Activated naive CD4-positive, alpha-beta T cell treated with anti-CD3 and anti-CD28 coated beads, Interleukin-2, amount 10 ng/mL, durations not matched to agents 7 days and 5 days (primary cell): ENCODE data around the gene MAOB.

Source experiments
- CTCF ChIA-PET: fragments of 350-600 bp; sonication (Branson Sonifier 250); formaldehyde crosslinking; loops from one replicate; lab custom pipeline; 2021; ENCODE audit warnings: antibody characterized with exemption; lab: Charles Lee
- DNase-seq: peaks from one replicate; pipeline ENCODE4 v3.0.0-alpha.2; 2020
- H3K27ac Mint-ChIP-seq: one replicate; pipeline ENCODE4 v1.8.0; 2021; ENCODE audit warnings: mild to moderate bottlenecking, moderate library complexity, mixed read lengths
- H3K27me3 Mint-ChIP-seq: one replicate; pipeline ENCODE4 v1.8.0; 2021; ENCODE audit warnings: mild to moderate bottlenecking, mixed read lengths
- H3K36me3 Mint-ChIP-seq: one replicate; pipeline ENCODE4 v1.8.0; 2021; ENCODE audit warnings: mixed read lengths
- H3K4me1 Mint-ChIP-seq: one replicate; pipeline ENCODE4 v1.8.0; 2021; ENCODE audit warnings: mixed read lengths
- H3K4me3 Mint-ChIP-seq: one replicate; pipeline ENCODE4 v1.8.0; 2021; ENCODE audit warnings: mild to moderate bottlenecking, moderate library complexity, mixed read lengths
- H3K9me3 Mint-ChIP-seq: one replicate; pipeline ENCODE4 v1.8.0; 2021; ENCODE audit warnings: mixed read lengths

Gene MAOB

GRCh38 chrX:43870758-43871419, 11.4 kb downstream of the MAOB start:
- Mint-ChIP-seq H3K4me1 (no peaks in the 10 kb centered on the region), H3K9me3 (no peaks in the 10 kb centered on the region), H3K27me3 (no peaks in the 10 kb centered on the region), H3K36me3 (no peaks in the 10 kb centered on the region), H3K4me3 (no peak overlapping the region), H3K27ac (no peak overlapping the region)
- no peak for DNase-seq
- CTCF ChIA-PET, result no interaction called here

DNA sequence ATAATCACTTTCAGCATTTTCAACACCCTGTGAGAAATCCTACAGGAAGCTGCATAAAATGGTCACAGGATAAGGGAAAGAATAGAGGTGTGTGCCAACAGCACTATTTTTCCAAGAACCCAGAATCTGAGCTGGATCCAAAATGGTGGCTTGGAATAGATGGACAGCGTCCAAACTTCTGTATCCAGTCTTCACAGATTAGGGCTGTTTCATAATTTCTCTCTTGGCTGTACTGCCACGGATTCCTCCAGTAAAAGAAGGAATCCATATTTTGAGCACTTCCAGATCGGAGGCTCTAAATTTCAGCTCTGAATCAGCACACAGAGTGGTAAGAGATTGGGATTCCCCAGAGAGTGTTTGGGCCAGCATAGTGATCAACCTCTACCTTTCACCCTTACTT, 12.2 kb downstream of the MAOB start:
- Mint-ChIP-seq H3K36me3 (no peaks in the 10 kb centered on the region), H3K4me1 (no peaks in the 10 kb centered on the region), H3K27ac (no peak overlapping the region), H3K9me3 (no peaks in the 10 kb centered on the region), H3K27me3 (no peaks in the 10 kb centered on the region), H3K4me3 (no peak overlapping the region)
- CTCF ChIA-PET, result no interaction called here
- no peak for DNase-seq

DNA sequence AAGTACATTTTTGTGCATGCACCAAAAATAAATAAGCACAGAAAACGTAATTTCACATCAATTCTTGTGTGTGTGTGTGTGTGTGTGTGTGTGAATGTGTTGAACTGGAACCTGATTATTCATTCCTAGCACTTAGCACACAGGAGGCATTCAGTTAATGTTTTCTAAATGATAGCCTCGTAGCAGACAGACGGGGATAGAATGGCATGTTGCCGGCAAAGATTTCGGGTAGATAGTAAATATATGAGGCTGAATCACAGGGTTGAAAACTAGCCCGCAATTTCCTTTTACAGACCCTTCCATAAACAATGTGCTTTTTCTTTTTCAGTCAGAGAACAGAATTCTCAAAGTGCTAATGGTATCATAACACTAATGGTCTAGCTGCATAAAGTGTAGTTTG, 13.5 kb downstream of the MAOB start:
- Mint-ChIP-seq H3K9me3 (no peaks in the 10 kb centered on the region), H3K4me1 (no peaks in the 10 kb centered on the region), H3K36me3 (no peaks in the 10 kb centered on the region), H3K27ac (no peak overlapping the region), H3K27me3 (no peaks in the 10 kb centered on the region), H3K4me3 (no peak overlapping the region)
- DNase-seq, result no peak
- CTCF ChIA-PET, result no interaction called here

GRCh38 chrX:43866423-43866822, 15.8 kb downstream of the MAOB start:
- no peak overlapping the region for H3K27ac Mint-ChIP-seq
- CTCF ChIA-PET, result no interaction called here
- no peaks in the 10 kb centered on the region for H3K9me3 Mint-ChIP-seq
- no peak for DNase-seq
- H3K36me3 Mint-ChIP-seq, result no peaks in the 10 kb centered on the region
- no peak overlapping the region for H3K4me3 Mint-ChIP-seq
- no peaks in the 10 kb centered on the region for H3K4me1 Mint-ChIP-seq
- no peaks in the 10 kb centered on the region for H3K27me3 Mint-ChIP-seq

GRCh38 chrX:43865791-43866190, 16.5 kb downstream of the MAOB start:
- Mint-ChIP-seq H3K27ac (no peak overlapping the region), H3K36me3 (no peaks in the 10 kb centered on the region), H3K27me3 (no peaks in the 10 kb centered on the region), H3K9me3 (no peaks in the 10 kb centered on the region), H3K4me3 (no peak overlapping the region), H3K4me1 (no peaks in the 10 kb centered on the region)
- CTCF ChIA-PET, result no interaction called here
- no peak for DNase-seq

GRCh38 chrX:43862434-43862833, 19.8 kb downstream of the MAOB start:
- no peak for DNase-seq
- Mint-ChIP-seq H3K36me3 (no peaks in the 10 kb centered on the region), H3K4me1 (no peaks in the 10 kb centered on the region), H3K9me3 (no peaks in the 10 kb centered on the region), H3K27ac (no peak overlapping the region), H3K4me3 (no peak overlapping the region), H3K27me3 (no peaks in the 10 kb centered on the region)
- CTCF ChIA-PET, result no interaction called here

GRCh38 chrX:43861750-43862149, 20.5 kb downstream of the MAOB start:
- no peak overlapping the region for H3K4me3 Mint-ChIP-seq
- no peaks in the 10 kb centered on the region for H3K4me1 Mint-ChIP-seq
- no peak for DNase-seq
- no peaks in the 10 kb centered on the region for H3K27me3 Mint-ChIP-seq
- H3K9me3 Mint-ChIP-seq, result no peaks in the 10 kb centered on the region
- H3K27ac Mint-ChIP-seq, result no peak overlapping the region
- CTCF ChIA-PET, result no interaction called here
- no peaks in the 10 kb centered on the region for H3K36me3 Mint-ChIP-seq

DNA sequence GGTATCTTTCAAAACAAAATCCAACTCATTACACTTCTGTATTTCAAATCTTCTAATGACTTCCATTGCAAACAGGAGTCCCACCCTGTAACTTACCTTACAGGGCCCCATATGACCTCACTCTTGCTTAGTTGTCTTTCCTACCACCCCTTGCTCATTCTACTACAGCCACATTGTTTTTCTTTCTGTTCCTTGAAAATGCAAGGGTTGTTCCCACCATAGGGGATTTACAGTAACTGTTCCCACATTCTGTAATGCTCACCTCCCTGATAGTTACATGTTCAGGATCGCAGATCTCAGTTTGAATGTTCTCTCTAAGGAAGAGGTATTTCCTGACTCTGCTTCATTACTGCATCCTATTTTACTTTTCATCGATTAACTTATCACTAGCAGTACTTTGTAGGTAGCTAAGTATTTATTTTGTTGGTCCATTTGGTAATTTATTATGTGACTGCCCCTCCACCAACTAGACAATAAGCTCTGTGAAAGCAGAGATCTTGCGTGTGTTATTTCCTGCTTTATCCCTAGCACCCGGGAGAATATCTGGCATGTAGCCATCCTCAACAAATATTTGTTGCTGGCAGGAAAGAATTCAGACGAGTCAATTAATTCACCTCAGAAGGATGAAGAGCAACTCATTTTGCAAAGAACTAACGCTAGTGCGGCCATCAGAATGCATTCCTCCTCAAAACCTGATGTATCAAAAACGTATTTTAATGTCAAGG, 21.4 kb downstream of the MAOB start:
- Mint-ChIP-seq H3K27ac (no peak overlapping the region), H3K4me3 (no peak overlapping the region), H3K4me1 (no peaks in the 10 kb centered on the region), H3K36me3 (no peaks in the 10 kb centered on the region), H3K27me3 (no peaks in the 10 kb centered on the region), H3K9me3 (no peaks in the 10 kb centered on the region)
- DNase-seq, result no peak
- CTCF ChIA-PET, result no interaction called here

DNA sequence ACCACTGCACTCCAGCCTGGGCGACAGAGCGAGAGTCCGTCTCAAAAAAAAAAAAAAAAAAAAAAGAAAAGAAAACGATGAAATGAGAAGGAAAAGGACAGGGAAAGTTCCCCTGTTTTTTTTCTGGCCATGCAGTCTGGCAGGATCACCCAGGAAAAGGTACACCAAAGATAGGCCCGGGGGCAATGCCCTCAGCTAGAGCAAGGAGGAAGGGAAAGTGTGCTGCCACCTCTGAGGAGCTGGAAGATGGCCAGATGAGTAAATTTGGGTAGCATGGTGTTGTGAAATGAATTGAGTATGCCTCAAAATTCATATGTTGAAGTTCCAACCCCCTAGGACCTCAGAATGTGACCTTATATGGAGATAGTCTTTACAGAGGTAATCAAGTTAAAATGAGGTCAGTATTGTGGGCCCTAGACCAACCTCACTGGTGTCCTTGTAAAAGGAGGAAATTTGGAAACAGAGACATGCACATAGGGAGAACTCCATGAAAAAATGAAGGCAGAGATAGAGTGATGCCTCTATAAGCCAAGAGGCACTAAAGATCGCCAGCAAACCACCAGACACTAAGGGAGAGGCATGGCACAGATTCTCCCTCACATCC, 28.9 kb downstream of the MAOB start:
- Mint-ChIP-seq H3K27ac (no peak overlapping the region), H3K36me3 (no peaks in the 10 kb centered on the region), H3K27me3 (no peaks in the 10 kb centered on the region), H3K4me1 (no peaks in the 10 kb centered on the region), H3K9me3 (no peaks in the 10 kb centered on the region), H3K4me3 (no peak overlapping the region)
- CTCF ChIA-PET, result no interaction called here
- no peak for DNase-seq

GRCh38 chrX:43850629-43851028, 31.6 kb downstream of the MAOB start:
- Mint-ChIP-seq H3K4me3 (no peak overlapping the region), H3K4me1 (no peaks in the 10 kb centered on the region), H3K27me3 (no peaks in the 10 kb centered on the region), H3K9me3 (no peaks in the 10 kb centered on the region), H3K36me3 (no peaks in the 10 kb centered on the region), H3K27ac (no peak overlapping the region)
- CTCF ChIA-PET, result no interaction called here
- no peak for DNase-seq

- no peaks in the 10 kb centered on the region for H3K9me3 Mint-ChIP-seq
- H3K27me3 Mint-ChIP-seq, result peaks cover 3% of the 10 kb centered on the region
- no peak for DNase-seq
- no peaks in the 10 kb centered on the region for H3K36me3 Mint-ChIP-seq
- no peak overlapping the region for H3K27ac Mint-ChIP-seq
- no peak overlapping the region for H3K4me3 Mint-ChIP-seq
- H3K4me1 Mint-ChIP-seq, result no peaks in the 10 kb centered on the region
- CTCF ChIA-PET, result no interaction called here
Measured at GRCh38 chrX:43849173-43849572, 33.1 kb downstream of the MAOB start.

DNA sequence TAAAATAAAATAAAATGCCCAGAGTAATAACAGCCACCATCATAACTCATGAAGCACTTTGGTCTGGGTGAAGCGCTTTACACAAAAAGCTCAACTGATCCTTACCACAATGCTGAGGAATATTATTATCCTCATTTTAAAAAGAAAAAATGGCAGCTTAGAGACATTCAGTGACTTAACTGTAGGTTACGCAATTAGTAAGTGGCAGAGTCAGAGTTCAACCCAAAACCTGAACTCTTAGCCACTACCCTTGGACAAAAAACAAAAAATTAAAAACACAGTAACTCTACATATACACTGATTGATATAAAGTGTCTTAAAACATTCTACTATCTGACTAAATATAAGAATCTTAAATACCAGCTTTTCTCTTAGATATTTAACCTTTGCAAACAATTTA, 34.9 kb downstream of the MAOB start:
- Mint-ChIP-seq H3K27ac (no peak overlapping the region), H3K36me3 (no peaks in the 10 kb centered on the region), H3K9me3 (no peaks in the 10 kb centered on the region), H3K27me3 (peaks cover 3% of the 10 kb centered on the region), H3K4me1 (no peaks in the 10 kb centered on the region), H3K4me3 (no peak overlapping the region)
- DNase-seq, result no peak
- CTCF ChIA-PET, result no interaction called here

DNA sequence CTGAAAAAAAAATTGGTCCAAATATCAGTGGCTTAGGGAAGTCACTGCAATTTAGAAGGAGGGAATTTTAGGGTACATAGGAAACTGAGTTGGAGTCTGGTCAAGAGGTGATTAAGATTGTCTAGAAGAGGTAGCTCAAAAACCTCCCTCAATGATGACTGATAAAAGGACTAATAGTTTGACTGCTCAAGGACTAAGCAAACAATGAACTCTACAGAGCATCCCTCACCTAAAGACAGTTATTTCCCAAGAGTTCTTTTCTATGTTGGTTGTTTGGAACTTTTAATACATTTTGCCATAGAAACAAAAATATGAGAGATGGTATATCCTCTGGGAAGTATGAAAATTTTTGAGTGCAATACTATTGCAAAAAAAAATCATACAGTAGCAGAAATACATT, 35.7 kb downstream of the MAOB start:
- H3K4me1 Mint-ChIP-seq, result no peaks in the 10 kb centered on the region
- no peak overlapping the region for H3K27ac Mint-ChIP-seq
- peaks cover 3% of the 10 kb centered on the region for H3K27me3 Mint-ChIP-seq
- H3K36me3 Mint-ChIP-seq, result no peaks in the 10 kb centered on the region
- no peaks in the 10 kb centered on the region for H3K9me3 Mint-ChIP-seq
- DNase-seq, result no peak
- CTCF ChIA-PET, result no interaction called here
- no peak overlapping the region for H3K4me3 Mint-ChIP-seq

GRCh38 chrX:43845776-43846175, 36.5 kb downstream of the MAOB start:
- DNase-seq, result no peak
- H3K36me3 Mint-ChIP-seq, result no peaks in the 10 kb centered on the region
- H3K4me3 Mint-ChIP-seq, result no peak overlapping the region
- CTCF ChIA-PET, result no interaction called here
- peaks cover 3% of the 10 kb centered on the region for H3K27me3 Mint-ChIP-seq
- no peaks in the 10 kb centered on the region for H3K4me1 Mint-ChIP-seq
- H3K27ac Mint-ChIP-seq, result no peak overlapping the region
- H3K9me3 Mint-ChIP-seq, result no peaks in the 10 kb centered on the region

- H3K36me3 Mint-ChIP-seq, result no peaks in the 10 kb centered on the region
- no peaks in the 10 kb centered on the region for H3K4me1 Mint-ChIP-seq
- CTCF ChIA-PET, result no interaction called here
Measured at GRCh38 chrX:43840265-43840664, 42.0 kb downstream of the MAOB start.

More at GRCh38 chrX:43840265-43840664, 42.0 kb downstream of the MAOB start:
- Mint-ChIP-seq H3K4me3 (no peak overlapping the region), H3K27me3 (peaks cover 11% of the 10 kb centered on the region), H3K27ac (no peak overlapping the region), H3K9me3 (no peaks in the 10 kb centered on the region)
- no peak for DNase-seq
